ENCODE data around the gene TDRKH. TPM values are rescaled to one million over a fixed set of nuclear protein-coding genes. Genes with fewer than 3 reads are reported as not detected.
A peak's percentile ranks its signal among the peaks of the same experiment; 100 is the strongest.

The TDRKH gene
- total and polyA plus RNA-seq, 2 of the 13 experiments (the other 11 are each of a cell fraction or from before 2014, with no cell fraction given): 3.9 to 5.4 TPM

- POLR2A ChIA-PET: interaction anchor here (0.6 to 1.3 kb wide), 4 partner anchors 31 to 336 kb away, joined by 3 read pairs; partner anchors contain the start of gene SNX27
- DNase-seq (ENCODE audit: low spot score): peak; percentile 20
- 0 out of 2 replicates have a peak overlapping the region, but pooled peaks have one; percentile 1 for H3K9ac ChIP-seq (ENCODE audit: insufficient read depth, low read depth, low read length)
- no peaks in the 10 kb centered on the region for H4K20me1 ChIP-seq (ENCODE audit: insufficient read depth, low read length)
- no CpG with 5 or more reads among the region's 3 CpGs for WGBS (ENCODE audit: low lambda C conversion rate)
- CTCF ChIA-PET (ENCODE audit: low intra/inter-chr PET ratio, low total read pairs): no interaction called here
- FAIRE-seq: peak; percentile 82
- no peak overlapping the region for H3K4me3 ChIP-seq (replicated peaks in 1 of 3; ENCODE audit: insufficient read depth in 1 of 3, low read depth in 2 of 3, low read length in 3 of 3)
- no peaks in the 10 kb centered on the region for H3K36me3 ChIP-seq (replicated peaks in 1 of 2; ENCODE audit: control insufficient read depth in 1 of 2, insufficient read depth in 2 of 2, low read length in 2 of 2)
- in situ Hi-C loops (cut with HindIII; ENCODE audit: extremely low pct_ligation_motif_present, low pct_unique_long_range_greater_than_20kb) (loop anchor here (10.0 kb wide), 2 partner anchors 119 to 239 kb away; partner anchors contain the start of gene CELF3), intact Hi-C loops (cut with micrococcal nuclease; ENCODE audit: unreplicated experiment) (loop anchor here (5.0 to 10.0 kb wide), 4 partner anchors 42 to 389 kb away; partner anchors contain the start of genes MRPL9, TDRKH and TUFT1)
- H3K4me2 ChIP-seq (ENCODE audit: low read depth, low read length): peak overlapping the region; percentile 38
- H3K79me2 ChIP-seq (ENCODE audit: insufficient read depth, low read length): no peaks in the 10 kb centered on the region
- H3K4me1 ChIP-seq (ENCODE audit: insufficient read depth, low read length): peaks cover 79% of the 10 kb centered on the region
- ATAC-seq: no peak
- peak overlapping the region; percentile 41 for H3K27ac ChIP-seq (ENCODE audit: extremely low read length, insufficient read depth, low read length)
- no peak overlapping the region for H2AFZ ChIP-seq (ENCODE audit: low read length)
- no peaks in the 10 kb centered on the region; a peak in 2 of 5 replicates for H3K27me3 ChIP-seq (ENCODE audit: control insufficient read depth in 1 of 2, insufficient read depth in 2 of 2, low read length in 2 of 2)
- BruUV-seq (replicated peaks): no TSS peak
- H3K9me3 ChIP-seq (ENCODE audit: low read length): no peaks in the 10 kb centered on the region
- TF ChIP-seq PATZ1 (CRISPR knock-in tag; IDR thresholded peaks at IDR 0.05) (peak; percentile 33; the same call in 1 of the 2 replicates), TRIM22 (IDR thresholded peaks at IDR 0.05) (no peak), ZNF773 (CRISPR knock-in tag; IDR thresholded peaks at IDR 0.05; ENCODE audit: borderline replicate concordance) (no peak), MAX (IDR thresholded peaks at IDR 0.05) (peak; percentile 19; the same call in 1 of the 2 replicates), DRAP1 (CRISPR knock-in tag; IDR thresholded peaks at IDR 0.05) (no peak), ZNF3 (CRISPR knock-in tag; IDR thresholded peaks at IDR 0.05) (no peak), ZNF652 (CRISPR knock-in tag; IDR thresholded peaks at IDR 0.05; ENCODE audit: borderline replicate concordance, low read depth) (no peak), E2F2 (CRISPR knock-in tag; IDR thresholded peaks at IDR 0.05; ENCODE audit: borderline replicate concordance) (no peak), E2F5 (CRISPR knock-in tag; conservative IDR thresholded peaks at IDR 0.05) (no peak), MXD4 (CRISPR knock-in tag; IDR thresholded peaks at IDR 0.05) (no peak), HDAC2 (CRISPR knock-in tag; IDR thresholded peaks at IDR 0.05) (peak; percentile 43; the same call in 1 of the 2 replicates), MAFG (CRISPR knock-in tag; IDR thresholded peaks at IDR 0.05) (no peak), MAFK (conservative IDR thresholded peaks at IDR 0.05 in 1 of 2, IDR thresholded peaks at IDR 0.05 in 1 of 2; ENCODE audit: low read length in 2 of 2) (no peak), TCF7 (IDR thresholded peaks at IDR 0.05; ENCODE audit: low read depth) (no peak), ZBTB7A (CRISPR knock-in tag; IDR thresholded peaks at IDR 0.05) (no peak), ZNF432 (CRISPR knock-in tag; IDR thresholded peaks at IDR 0.05; ENCODE audit: borderline replicate concordance) (no peak), FOXJ3 (CRISPR knock-in tag; IDR thresholded peaks at IDR 0.05; ENCODE audit: borderline replicate concordance) (no peak), ATF3 (CRISPR knock-in tag; IDR thresholded peaks at IDR 0.05) (no peak), BORCS8-MEF2B (CRISPR knock-in tag; IDR thresholded peaks at IDR 0.05) (no peak)
These were observed 43.9 kb upstream of the TDRKH start for GRCh38 chr1:151834239-151834638.
